HFFc6 (cell line): Measurements from ENCODE around the gene ALDH16A1. TPM values are rescaled to one million over a fixed set of nuclear protein-coding genes. Genes with fewer than 3 reads are reported as not detected.

Experiments used
- DNase-seq: peaks from one replicate; pipeline ENCODE4 v3.0.0-alpha.2; 2018
- H3K27ac Mint-ChIP-seq: 2 replicates; pipeline ENCODE4 v1.8.0; 2020; ENCODE audit warnings: mild to moderate bottlenecking, mixed read lengths
- H3K27me3 Mint-ChIP-seq: 2 replicates; pipeline ENCODE4 v1.8.0; 2021; ENCODE audit warnings: mild to moderate bottlenecking, moderate library complexity, mixed read lengths; ENCODE audit not compliant: insufficient read depth
- H3K36me3 Mint-ChIP-seq: 2 replicates; pipeline ENCODE4 v1.8.0; 2021; ENCODE audit warnings: low read depth, mixed read lengths
- H3K4me1 Mint-ChIP-seq: 2 replicates; pipeline ENCODE4 v1.8.0; 2020; ENCODE audit warnings: low read depth, mixed read lengths
- H3K4me3 Mint-ChIP-seq: 2 replicates; pipeline ENCODE4 v1.8.0; 2020; ENCODE audit warnings: mild to moderate bottlenecking, moderate library complexity, mixed read lengths
- H3K9me3 Mint-ChIP-seq: 2 replicates; pipeline ENCODE4 v1.8.0; 2020; ENCODE audit warnings: mild to moderate bottlenecking, mixed read lengths
- total RNA-seq, 6 experiments: library from RNA; stranded (reverse); fragmentation: NEBNext Ultra II Directional; extraction: Animal tissue kit (Norgen Biotek cat#: 25700); gene quantifications; 2 replicates in 1 of 6; 3 replicates in 5 of 6; pipeline ENCODE4 v1.2.3, GENCODE V29; 2021
- TF ChIP-seq, protein P1 (sequence below): fragments of 200-600 bp; sonication (generic); IDR thresholded peaks from 2 replicates; pipeline ENCODE4 v1.5.0; 2021; ENCODE audit warnings: antibody characterized with exemption, mild to moderate bottlenecking

Gene ALDH16A1
- total RNA-seq, 6 experiments from 2014 or later: 13.9 to 23.0 (median 19.8) TPM

GRCh38 chr19:49502866-49503581 lies 50.0 kb downstream of the ALDH16A1 start:
- H3K36me3 Mint-ChIP-seq: peaks cover 6% of the 10 kb centered on the region; the same call in 1 of the 2 replicates
- H3K27me3 Mint-ChIP-seq: peaks cover 3% of the 10 kb centered on the region
- H3K4me1 Mint-ChIP-seq: peaks cover 8% of the 10 kb centered on the region; the same call in 1 of the 2 replicates
- peak; percentile 55 for DNase-seq
- H3K4me3 Mint-ChIP-seq: no peak overlapping the region
- H3K27ac Mint-ChIP-seq: no peak overlapping the region
- H3K9me3 Mint-ChIP-seq: no peaks in the 10 kb centered on the region
- TF ChIP-seq, protein P1, sequence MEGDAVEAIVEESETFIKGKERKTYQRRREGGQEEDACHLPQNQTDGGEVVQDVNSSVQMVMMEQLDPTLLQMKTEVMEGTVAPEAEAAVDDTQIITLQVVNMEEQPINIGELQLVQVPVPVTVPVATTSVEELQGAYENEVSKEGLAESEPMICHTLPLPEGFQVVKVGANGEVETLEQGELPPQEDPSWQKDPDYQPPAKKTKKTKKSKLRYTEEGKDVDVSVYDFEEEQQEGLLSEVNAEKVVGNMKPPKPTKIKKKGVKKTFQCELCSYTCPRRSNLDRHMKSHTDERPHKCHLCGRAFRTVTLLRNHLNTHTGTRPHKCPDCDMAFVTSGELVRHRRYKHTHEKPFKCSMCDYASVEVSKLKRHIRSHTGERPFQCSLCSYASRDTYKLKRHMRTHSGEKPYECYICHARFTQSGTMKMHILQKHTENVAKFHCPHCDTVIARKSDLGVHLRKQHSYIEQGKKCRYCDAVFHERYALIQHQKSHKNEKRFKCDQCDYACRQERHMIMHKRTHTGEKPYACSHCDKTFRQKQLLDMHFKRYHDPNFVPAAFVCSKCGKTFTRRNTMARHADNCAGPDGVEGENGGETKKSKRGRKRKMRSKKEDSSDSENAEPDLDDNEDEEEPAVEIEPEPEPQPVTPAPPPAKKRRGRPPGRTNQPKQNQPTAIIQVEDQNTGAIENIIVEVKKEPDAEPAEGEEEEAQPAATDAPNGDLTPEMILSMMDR: peak; percentile 79

DNA sequence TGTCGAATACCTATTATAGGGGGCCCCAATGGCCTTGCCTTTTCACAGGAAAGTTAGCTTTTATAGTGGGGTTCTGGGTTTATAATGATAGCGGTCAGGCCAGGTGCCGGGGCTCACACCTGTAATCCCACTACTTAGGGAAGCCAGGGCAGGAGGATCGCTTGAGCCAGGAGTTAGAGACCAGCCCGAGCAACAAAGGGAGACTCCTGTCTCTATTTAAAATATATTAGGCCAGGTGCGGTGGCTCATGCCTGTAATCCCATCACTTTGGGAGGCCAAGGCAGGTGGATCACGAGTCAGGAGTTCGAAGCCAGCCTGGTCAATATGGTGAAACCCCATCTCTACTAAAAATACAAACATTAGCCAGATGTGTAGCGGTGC lies 50.5 kb downstream of the ALDH16A1 start:
- Mint-ChIP-seq H3K9me3 (no peaks in the 10 kb centered on the region), H3K4me1 (peaks cover 7% of the 10 kb centered on the region; the same call in 1 of the 2 replicates), H3K36me3 (peaks cover 6% of the 10 kb centered on the region; the same call in 1 of the 2 replicates), H3K4me3 (no peak overlapping the region), H3K27ac (no peak overlapping the region), H3K27me3 (peaks cover 3% of the 10 kb centered on the region)
- no peak for DNase-seq
- TF ChIP-seq, protein P1: no peak

DNA sequence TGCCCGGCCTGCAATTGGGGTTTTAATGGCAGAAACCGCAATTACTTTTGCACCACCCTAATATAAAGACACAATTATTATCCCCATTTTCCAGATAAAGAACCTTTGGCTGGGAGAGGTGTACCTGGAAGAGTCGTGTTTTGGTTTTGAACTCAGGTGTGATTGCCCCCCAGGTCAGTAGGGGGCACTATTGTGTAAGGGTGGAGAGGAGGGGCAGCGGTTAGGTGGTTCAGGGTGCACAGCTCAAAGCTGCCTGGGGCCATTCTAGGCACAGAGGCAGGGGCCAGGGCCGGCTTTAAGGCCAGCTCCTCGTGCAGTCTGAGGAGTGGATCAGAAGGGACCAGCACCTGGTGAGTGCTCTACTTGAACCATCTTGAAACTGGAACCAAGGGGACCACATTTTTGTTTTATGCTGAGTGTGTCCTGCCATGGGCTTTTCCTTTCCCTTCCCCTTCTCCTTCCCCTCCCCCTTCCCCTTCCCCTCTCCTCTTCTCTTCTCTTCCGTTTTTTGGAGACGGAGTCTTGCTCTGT lies 53.6 kb downstream of the ALDH16A1 start:
- Mint-ChIP-seq H3K9me3 (no peaks in the 10 kb centered on the region), H3K27me3 (0 out of 2 replicates have a peak, but pooled peaks cover 2% of the 10 kb centered on the region), H3K27ac (no peak overlapping the region), H3K36me3 (no peaks in the 10 kb centered on the region), H3K4me3 (no peak overlapping the region), H3K4me1 (peaks cover 7% of the 10 kb centered on the region)
- DNase-seq: no peak
- TF ChIP-seq, protein P1: peak; percentile 87

- TF ChIP-seq, protein P1: no peak
- H3K9me3 Mint-ChIP-seq: no peaks in the 10 kb centered on the region
- H3K4me1 Mint-ChIP-seq: peaks cover 16% of the 10 kb centered on the region
- DNase-seq: no peak
- H3K27ac Mint-ChIP-seq: no peak overlapping the region
- 0 out of 2 replicates have a peak, but pooled peaks cover 2% of the 10 kb centered on the region for H3K27me3 Mint-ChIP-seq
- H3K4me3 Mint-ChIP-seq: no peak overlapping the region
- H3K36me3 Mint-ChIP-seq: no peaks in the 10 kb centered on the region
Observed at GRCh38 chr19:49507803-49508494, 54.9 kb downstream of the ALDH16A1 start.

- peaks cover 16% of the 10 kb centered on the region for H3K4me1 Mint-ChIP-seq
- H3K27ac Mint-ChIP-seq: peak overlapping the region; percentile 71
- no peaks in the 10 kb centered on the region for H3K9me3 Mint-ChIP-seq
- no peak for DNase-seq
- H3K36me3 Mint-ChIP-seq: no peaks in the 10 kb centered on the region
- no peaks in the 10 kb centered on the region; the same call in 1 of the 2 replicates for H3K27me3 Mint-ChIP-seq
- TF ChIP-seq, protein P1: no peak
- peak overlapping the region; percentile 88 for H3K4me3 Mint-ChIP-seq
Observed at GRCh38 chr19:49512970-49513745, 60.1 kb downstream of the ALDH16A1 start.
